Suprapubic skin (tissue), 3 donors: ENCODE results near the gene ABTB1.

Experiments used
- CTCF ChIP-seq, 2 donors: fragments of 200-600 bp in 1 of 2; fragments of 450-650 bp in 1 of 2; sonication (generic) in 1 of 2; IDR thresholded peaks; one replicate each; pipeline ENCODE4 v1.5.1; 2016 to 2019; ENCODE audit warnings: antibody characterized with exemption in 2 of 2, mild to moderate bottlenecking in 1 of 2, moderate library complexity in 1 of 2
- EP300 ChIP-seq: sonication (generic); formaldehyde crosslinking; IDR thresholded peaks from one replicate; pipeline ENCODE4 v1.6.1; 2017; ENCODE audit warnings: antibody characterized with exemption

- TF ChIP-seq CTCF (IDR thresholded peaks at IDR 0.05) = no peak
- TF ChIP-seq EP300 = no peak
Observed at GRCh38 chr3:127720985-127721935, 48.5 kb downstream of the ABTB1 start.
